Neural crest cell (in vitro differentiated cells): ENCODE results near the gene MEFV. TPM values are rescaled to one million over a fixed set of nuclear protein-coding genes. Genes with fewer than 3 reads are reported as not detected.

Source experiments
- DNase-seq: peaks from one replicate; pipeline ENCODE4 v3.0.0; 2021; ENCODE audit warnings: low read depth, mixed read lengths, low spot score
- H3K27ac Mint-ChIP-seq: one replicate; pipeline ENCODE4 v1.8.0; 2021; ENCODE audit warnings: mild to moderate bottlenecking, mixed read lengths; ENCODE audit not compliant: unreplicated experiment
- H3K27me3 Mint-ChIP-seq: 2 replicates; pipeline ENCODE4 v1.8.0; 2021; ENCODE audit warnings: low read depth, mild to moderate bottlenecking, mixed read lengths
- H3K36me3 Mint-ChIP-seq: 2 replicates; pipeline ENCODE4 v1.8.0; 2021; ENCODE audit warnings: low read depth, mild to moderate bottlenecking, mixed read lengths
- H3K4me1 Mint-ChIP-seq: 2 replicates; pipeline ENCODE4 v1.8.0; 2021; ENCODE audit warnings: mixed read lengths
- H3K4me3 Mint-ChIP-seq: one replicate; pipeline ENCODE4 v1.8.0; 2021; ENCODE audit warnings: mild to moderate bottlenecking, mixed read lengths
- H3K9me3 Mint-ChIP-seq: 2 replicates; pipeline ENCODE4 v1.8.0; 2021; ENCODE audit warnings: mixed read lengths
- CTCF ChIP-seq: fragments of 200-600 bp; sonication (generic); conservative IDR thresholded peaks from 2 replicates; pipeline ENCODE4 v1.5.0; 2021; ENCODE audit warnings: antibody characterized with exemption, mild to moderate bottlenecking
- total RNA-seq: library from RNA; stranded (reverse); gene quantifications from 2 replicates; pipeline ENCODE4 v1.2.1, GENCODE V29; 2021

Gene MEFV
- total RNA-seq, 1 donor from 2014 or later = not detected

- H3K27ac Mint-ChIP-seq = no peak overlapping the region
- H3K36me3 Mint-ChIP-seq = peaks cover 81% of the 10 kb centered on the region
- H3K9me3 Mint-ChIP-seq = peaks cover 49% of the 10 kb centered on the region
- peak overlapping the region; percentile 11 for H3K4me3 Mint-ChIP-seq
- no peak for TF ChIP-seq CTCF
- no peaks in the 10 kb centered on the region for H3K27me3 Mint-ChIP-seq
- DNase-seq = no peak
- no peaks in the 10 kb centered on the region for H3K4me1 Mint-ChIP-seq
Observed at GRCh38 chr16:3295783-3296182, 39.4 kb upstream of the MEFV start.

- no peak for DNase-seq
- Mint-ChIP-seq H3K27ac (no peak overlapping the region), H3K4me3 (no peak overlapping the region), H3K36me3 (peaks cover 81% of the 10 kb centered on the region), H3K9me3 (peaks cover 45% of the 10 kb centered on the region), H3K27me3 (no peaks in the 10 kb centered on the region), H3K4me1 (no peaks in the 10 kb centered on the region)
- TF ChIP-seq CTCF = no peak
Observed at GRCh38 chr16:3295209-3295608, 38.8 kb upstream of the MEFV start.

GRCh38 chr16:3292604-3293003, 36.2 kb upstream of the MEFV start:
- H3K4me1 Mint-ChIP-seq = no peaks in the 10 kb centered on the region
- H3K27me3 Mint-ChIP-seq = no peaks in the 10 kb centered on the region
- TF ChIP-seq CTCF = no peak
- peaks cover 35% of the 10 kb centered on the region for H3K9me3 Mint-ChIP-seq
- DNase-seq = no peak
- H3K36me3 Mint-ChIP-seq = peaks cover 84% of the 10 kb centered on the region
- H3K4me3 Mint-ChIP-seq = peak overlapping the region; percentile 24
- H3K27ac Mint-ChIP-seq = no peak overlapping the region

- Mint-ChIP-seq H3K4me3 (no peak overlapping the region), H3K9me3 (peaks cover 32% of the 10 kb centered on the region), H3K36me3 (peaks cover 86% of the 10 kb centered on the region), H3K27me3 (no peaks in the 10 kb centered on the region), H3K27ac (no peak overlapping the region), H3K4me1 (peaks cover 3% of the 10 kb centered on the region)
- DNase-seq = no peak
- TF ChIP-seq CTCF = no peak
Observed at GRCh38 chr16:3289998-3290673, 33.7 kb upstream of the MEFV start.

- H3K27ac Mint-ChIP-seq = no peak overlapping the region
- H3K27me3 Mint-ChIP-seq = peaks cover 4% of the 10 kb centered on the region
- H3K9me3 Mint-ChIP-seq = peaks cover 8% of the 10 kb centered on the region
Observed at GRCh38 chr16:3285131-3285530, 28.7 kb upstream of the MEFV start.

More at GRCh38 chr16:3285131-3285530, 28.7 kb upstream of the MEFV start:
- Mint-ChIP-seq H3K36me3 (peaks cover 54% of the 10 kb centered on the region), H3K4me1 (peaks cover 27% of the 10 kb centered on the region), H3K4me3 (peak overlapping the region; percentile 95)
- no peak for DNase-seq
- TF ChIP-seq CTCF = no peak
